ENCODE measurements around the gene FOXN3. TPM values are rescaled to one million over a fixed set of nuclear protein-coding genes. Genes with fewer than 3 reads are reported as not detected.

Gene FOXN3
- total and polyA plus RNA-seq, 2 donors (not counting 1 experiment from before 2014, with no cell fraction given): 27.9 to 33.3 TPM

GRCh38 chr14:89364316-89364715, 52.7 kb downstream of the FOXN3 start:
- no peaks in the 10 kb centered on the region for H3K36me3 ChIP-seq (ENCODE audit: control insufficient read depth, insufficient read depth, low read length)
- no peaks in the 10 kb centered on the region for H3K4me1 ChIP-seq (ENCODE audit: control insufficient read depth, extremely low read depth, insufficient read depth, low read length)
- TF ChIP-seq EZH2 (IDR thresholded peaks at IDR 0.05; ENCODE audit: low read length, missing control alignments): no peak
- no peak for DNase-seq (ENCODE audit: low read depth in 2 of 2)
- H3K4me2 ChIP-seq (ENCODE audit: extremely low read depth, insufficient read depth, low read length): no peak overlapping the region
- no peaks in the 10 kb centered on the region for H3K9me3 ChIP-seq (ENCODE audit: control insufficient read depth, insufficient read depth, low read depth, low read length)
- H3K4me3 ChIP-seq (replicated peaks in 1 of 4; ENCODE audit: control extremely low read depth in 1 of 4, insufficient read depth in 1 of 4, low read depth in 3 of 4, low read length in 4 of 4): no peak overlapping the region
- H3K9ac ChIP-seq (ENCODE audit: insufficient read depth, low read length): no peak overlapping the region
- H3K27me3 ChIP-seq (ENCODE audit: control insufficient read depth, insufficient read depth, low read length): no peaks in the 10 kb centered on the region
- no peaks in the 10 kb centered on the region for H3K79me2 ChIP-seq (ENCODE audit: control insufficient read depth, insufficient read depth, low read length)
- no peaks in the 10 kb centered on the region for H4K20me1 ChIP-seq (ENCODE audit: control insufficient read depth, extremely low read depth, insufficient read depth, low read length)
- no peak overlapping the region for H3K27ac ChIP-seq (ENCODE audit: insufficient read depth, low read length)
- no peak overlapping the region for H2AFZ ChIP-seq (ENCODE audit: low read length)

GRCh38 chr14:89360277-89360676, 56.8 kb downstream of the FOXN3 start:
- Histone ChIP-seq H3K27me3 (ENCODE audit: control insufficient read depth, insufficient read depth, low read length) (no peaks in the 10 kb centered on the region), H3K4me3 (replicated peaks in 1 of 4; ENCODE audit: control extremely low read depth in 1 of 4, insufficient read depth in 1 of 4, low read depth in 3 of 4, low read length in 4 of 4) (no peak overlapping the region), H3K9me3 (ENCODE audit: control insufficient read depth, insufficient read depth, low read depth, low read length) (no peaks in the 10 kb centered on the region), H3K4me1 (ENCODE audit: control insufficient read depth, extremely low read depth, insufficient read depth, low read length) (no peaks in the 10 kb centered on the region), H3K27ac (ENCODE audit: insufficient read depth, low read length) (no peak overlapping the region), H3K9ac (ENCODE audit: insufficient read depth, low read length) (no peak overlapping the region), H3K4me2 (ENCODE audit: extremely low read depth, insufficient read depth, low read length) (no peak overlapping the region), H3K79me2 (ENCODE audit: control insufficient read depth, insufficient read depth, low read length) (no peaks in the 10 kb centered on the region), H3K36me3 (ENCODE audit: control insufficient read depth, insufficient read depth, low read length) (no peaks in the 10 kb centered on the region), H2AFZ (ENCODE audit: low read length) (no peak overlapping the region), H4K20me1 (ENCODE audit: control insufficient read depth, extremely low read depth, insufficient read depth, low read length) (no peaks in the 10 kb centered on the region)
- TF ChIP-seq CTCF (conservative IDR thresholded peaks at IDR 0.05 in 1 of 2, IDR thresholded peaks at IDR 0.05 in 1 of 2; ENCODE audit: low read depth in 1 of 2, low read length in 2 of 2): no peak
- TF ChIP-seq EZH2 (IDR thresholded peaks at IDR 0.05; ENCODE audit: low read length, missing control alignments): no peak
- DNase-seq (ENCODE audit: low read depth in 2 of 2): no peak

- Histone ChIP-seq H3K27me3 (ENCODE audit: control insufficient read depth, insufficient read depth, low read length) (no peaks in the 10 kb centered on the region), H3K4me1 (ENCODE audit: control insufficient read depth, extremely low read depth, insufficient read depth, low read length) (no peaks in the 10 kb centered on the region), H3K4me3 (replicated peaks in 1 of 4; ENCODE audit: control extremely low read depth in 1 of 4, insufficient read depth in 1 of 4, low read depth in 3 of 4, low read length in 4 of 4) (no peak overlapping the region), H2AFZ (ENCODE audit: low read length) (no peak overlapping the region), H3K9me3 (ENCODE audit: control insufficient read depth, insufficient read depth, low read depth, low read length) (no peaks in the 10 kb centered on the region), H3K36me3 (ENCODE audit: control insufficient read depth, insufficient read depth, low read length) (no peaks in the 10 kb centered on the region), H3K79me2 (ENCODE audit: control insufficient read depth, insufficient read depth, low read length) (no peaks in the 10 kb centered on the region), H3K9ac (ENCODE audit: insufficient read depth, low read length) (no peak overlapping the region), H3K27ac (ENCODE audit: insufficient read depth, low read length) (no peak overlapping the region), H4K20me1 (ENCODE audit: control insufficient read depth, extremely low read depth, insufficient read depth, low read length) (no peaks in the 10 kb centered on the region), H3K4me2 (ENCODE audit: extremely low read depth, insufficient read depth, low read length) (no peak overlapping the region)
- DNase-seq (ENCODE audit: low read depth in 2 of 2): no peak
- no peak for TF ChIP-seq CTCF (conservative IDR thresholded peaks at IDR 0.05 in 1 of 2, IDR thresholded peaks at IDR 0.05 in 1 of 2; ENCODE audit: low read depth in 1 of 2, low read length in 2 of 2)
- no peak for TF ChIP-seq EZH2 (IDR thresholded peaks at IDR 0.05; ENCODE audit: low read length, missing control alignments)
Observed at GRCh38 chr14:89359477-89360222, 57.4 kb downstream of the FOXN3 start.
